Astrocyte of the cerebellum (primary cell): Measurements from ENCODE around the gene TTF2.
A peak's percentile ranks its signal among the peaks of the same experiment; 100 is the strongest.

ENCODE experiments used
- DNase-seq: peaks from one replicate; pipeline ENCODE4 v3.0.0-alpha.2; 2011; ENCODE audit warnings: low read depth
- H3K4me3 ChIP-seq: 2 replicates; pipeline ENCODE4 v1.5.1; 2011; ENCODE audit warnings: mild to moderate bottlenecking, low read depth, low read length, moderate library complexity
- CTCF ChIP-seq: IDR thresholded peaks from 2 replicates; pipeline ENCODE4 v1.5.1; 2012; ENCODE audit warnings: low read length, low read depth, moderate library complexity, mild to moderate bottlenecking; ENCODE audit errors: missing control alignments
- in situ Hi-C: cut with HindIII; loops from 2 replicates; pipeline ENCODE4 v1.10.0; 2017; ENCODE audit warnings: low sequenced_read_pairs

The TTF2 gene

GRCh38 chr1:117128323-117129079, 68.4 kb downstream of the TTF2 start:
- in situ Hi-C loops, result no loop called here
- TF ChIP-seq CTCF, result peak; percentile 27
- H3K4me3 ChIP-seq, result no peak overlapping the region
- DNase-seq, result peak; percentile 40

- in situ Hi-C loops, result no loop called here
- H3K4me3 ChIP-seq, result no peak overlapping the region
- no peak for DNase-seq
- no peak for TF ChIP-seq CTCF
Observed at GRCh38 chr1:117130526-117130925, 70.4 kb downstream of the TTF2 start.

- DNase-seq, result no peak
- TF ChIP-seq CTCF, result no peak
- in situ Hi-C loops, result no loop called here
- H3K4me3 ChIP-seq, result no peak overlapping the region
Observed at GRCh38 chr1:117135329-117135728, 75.2 kb downstream of the TTF2 start.

GRCh38 chr1:117136749-117137148, 76.6 kb downstream of the TTF2 start:
- TF ChIP-seq CTCF, result no peak
- no peak overlapping the region for H3K4me3 ChIP-seq
- in situ Hi-C loops, result no loop called here
- DNase-seq, result no peak

GRCh38 chr1:117137281-117137855, 77.2 kb downstream of the TTF2 start:
- in situ Hi-C loops, result no loop called here
- TF ChIP-seq CTCF, result no peak
- no peak overlapping the region for H3K4me3 ChIP-seq
- no peak for DNase-seq

- DNase-seq, result no peak
- no peak for TF ChIP-seq CTCF
- no peak overlapping the region for H3K4me3 ChIP-seq
- in situ Hi-C loops, result no loop called here
Observed at GRCh38 chr1:117138106-117138505, 78.0 kb downstream of the TTF2 start.
